ENCODE data around the gene SERPINB12.

Gene SERPINB12, protein sequence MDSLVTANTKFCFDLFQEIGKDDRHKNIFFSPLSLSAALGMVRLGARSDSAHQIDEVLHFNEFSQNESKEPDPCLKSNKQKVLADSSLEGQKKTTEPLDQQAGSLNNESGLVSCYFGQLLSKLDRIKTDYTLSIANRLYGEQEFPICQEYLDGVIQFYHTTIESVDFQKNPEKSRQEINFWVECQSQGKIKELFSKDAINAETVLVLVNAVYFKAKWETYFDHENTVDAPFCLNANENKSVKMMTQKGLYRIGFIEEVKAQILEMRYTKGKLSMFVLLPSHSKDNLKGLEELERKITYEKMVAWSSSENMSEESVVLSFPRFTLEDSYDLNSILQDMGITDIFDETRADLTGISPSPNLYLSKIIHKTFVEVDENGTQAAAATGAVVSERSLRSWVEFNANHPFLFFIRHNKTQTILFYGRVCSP

DNA sequence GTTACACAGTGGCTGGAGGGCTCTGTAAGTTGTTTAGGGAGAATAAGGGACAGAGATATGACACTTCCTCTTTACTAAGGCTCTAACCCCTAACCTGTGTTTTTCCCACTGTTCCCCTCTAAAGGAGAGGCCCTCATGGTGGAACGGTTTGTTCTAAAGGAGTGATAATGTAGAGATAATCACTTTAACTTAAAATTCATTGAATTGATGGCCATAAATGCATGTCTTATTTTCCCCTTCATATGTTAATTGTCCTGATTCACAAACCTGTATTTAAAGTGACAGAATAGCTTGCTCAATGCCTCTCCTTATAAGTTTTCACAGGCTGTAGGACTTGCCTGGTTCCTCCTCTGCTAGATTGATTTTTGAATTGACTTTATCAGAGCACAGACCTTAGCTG is at the start of gene SERPINB12:
Gene SERPINB12, plus strand, starts transcription at position 301 of the 400 bp plus-strand sequence. CDS start 13,791 bp downstream, outside the sequence.
- DNase-seq (ENCODE audit: extremely low read depth in 1 of 2, low read depth in 1 of 2): no peak

DNA sequence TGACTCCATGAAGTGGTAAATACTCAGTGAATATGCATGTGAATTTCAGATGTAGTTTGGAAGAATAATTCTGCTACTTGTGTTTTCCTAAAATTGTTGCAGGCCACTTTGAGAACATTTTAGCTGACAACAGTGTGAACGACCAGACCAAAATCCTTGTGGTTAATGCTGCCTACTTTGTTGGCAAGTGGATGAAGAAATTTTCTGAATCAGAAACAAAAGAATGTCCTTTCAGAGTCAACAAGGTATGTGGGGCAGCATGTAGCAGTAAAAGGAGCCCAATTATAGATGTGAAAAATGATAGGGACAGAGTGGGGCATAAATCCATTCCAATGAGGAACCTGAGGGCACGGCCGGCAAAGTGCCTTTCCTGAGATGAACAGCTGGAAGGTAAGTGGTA is 49.3 kb upstream of the SERPINB12 start:
- DNase-seq (ENCODE audit: extremely low read depth in 1 of 2, low read depth in 1 of 2): no peak

DNA sequence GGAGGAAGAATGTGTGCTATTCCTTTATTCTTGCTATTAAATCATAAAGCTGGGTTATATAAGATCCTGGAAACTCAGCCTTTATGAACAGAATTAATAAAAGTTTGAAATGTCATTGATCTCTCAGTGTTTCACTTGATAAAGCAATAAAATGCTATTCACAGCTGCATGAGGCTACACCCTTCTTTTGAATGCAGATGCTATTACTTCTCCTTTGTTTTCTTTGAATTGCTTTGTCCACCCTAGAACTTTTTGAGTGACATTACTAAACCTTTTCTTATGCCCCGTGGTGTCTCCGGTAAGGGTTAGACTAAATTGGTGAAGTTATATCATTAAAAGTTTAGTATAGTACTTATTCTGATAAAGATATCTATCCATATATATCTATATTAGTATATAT is 46.5 kb upstream of the SERPINB12 start:
- no peak for DNase-seq (ENCODE audit: extremely low read depth in 1 of 2, low read depth in 1 of 2)

DNA sequence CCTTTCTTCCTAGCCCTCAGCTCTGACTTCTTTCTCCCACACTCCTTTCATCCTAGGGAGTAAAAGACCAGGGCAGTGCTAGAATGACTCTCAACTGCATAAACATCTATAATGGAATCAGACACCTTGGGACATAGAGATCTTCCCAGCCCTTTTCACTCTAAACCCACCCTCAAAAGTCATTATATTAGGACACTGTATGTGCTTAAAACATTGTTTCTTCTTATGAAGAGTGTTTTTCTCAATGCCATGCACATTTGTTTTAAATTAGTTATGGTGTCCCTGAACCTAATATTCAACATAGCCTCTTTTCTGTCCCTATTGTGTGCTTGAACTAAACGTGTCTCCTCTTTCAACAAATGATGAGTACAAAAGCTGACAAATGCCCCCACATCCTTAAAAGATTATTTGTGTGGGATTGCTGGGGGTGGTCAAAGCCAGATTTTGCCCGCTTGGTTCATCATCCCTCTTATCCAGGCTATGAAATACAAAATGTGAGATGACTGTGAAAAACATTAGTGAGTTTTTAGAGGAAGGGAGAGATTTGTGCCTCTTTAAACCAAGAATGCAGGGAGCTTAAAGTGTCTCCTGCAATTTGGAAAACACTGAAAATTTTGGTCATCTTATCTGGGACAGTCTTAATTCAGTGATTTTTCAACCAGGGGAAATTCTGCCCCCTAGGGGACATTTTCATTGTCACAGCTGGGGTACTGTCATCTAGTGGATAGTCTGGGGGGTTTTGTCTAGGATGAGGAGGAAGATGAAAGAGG is 36.4 kb upstream of the SERPINB12 start:
- no peak for DNase-seq (ENCODE audit: extremely low read depth in 1 of 2, low read depth in 1 of 2)

DNA sequence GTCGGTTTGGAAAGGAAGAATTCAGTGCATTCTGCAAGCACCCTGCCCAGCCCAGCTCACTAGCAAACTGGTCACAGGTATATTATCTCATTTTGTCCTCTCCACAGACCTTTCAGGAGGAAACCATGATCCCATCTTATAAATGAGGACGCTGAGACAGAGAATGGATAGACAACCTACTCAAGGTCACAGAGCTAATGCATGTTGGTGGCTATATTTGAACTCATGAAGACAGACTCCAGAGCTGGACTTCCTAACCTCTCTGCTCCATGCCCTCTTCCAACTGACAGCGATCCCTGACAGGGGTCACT is 35.9 kb upstream of the SERPINB12 start:
- no peak for DNase-seq (ENCODE audit: extremely low read depth in 1 of 2, low read depth in 1 of 2)

DNA sequence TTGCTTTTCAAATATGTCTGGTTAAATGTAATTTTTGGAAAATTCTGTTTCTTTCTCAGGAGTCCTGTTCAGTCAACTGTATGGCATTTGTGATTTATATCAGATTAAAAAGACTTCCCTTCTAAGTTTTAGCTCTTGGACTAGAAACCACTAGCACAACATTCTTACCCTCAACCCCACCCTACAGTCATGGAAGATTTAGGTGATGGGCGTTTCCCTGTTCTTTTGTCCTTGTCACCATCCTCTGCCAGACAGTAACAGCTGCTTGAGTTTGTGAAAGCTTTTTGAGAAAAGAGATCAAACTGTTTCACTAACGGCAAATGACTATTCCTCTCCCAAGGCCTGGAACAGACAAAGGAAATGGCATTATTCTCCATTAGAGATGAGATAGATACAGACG is 33.6 kb upstream of the SERPINB12 start:
- no peak for DNase-seq (ENCODE audit: extremely low read depth in 1 of 2, low read depth in 1 of 2)

DNA sequence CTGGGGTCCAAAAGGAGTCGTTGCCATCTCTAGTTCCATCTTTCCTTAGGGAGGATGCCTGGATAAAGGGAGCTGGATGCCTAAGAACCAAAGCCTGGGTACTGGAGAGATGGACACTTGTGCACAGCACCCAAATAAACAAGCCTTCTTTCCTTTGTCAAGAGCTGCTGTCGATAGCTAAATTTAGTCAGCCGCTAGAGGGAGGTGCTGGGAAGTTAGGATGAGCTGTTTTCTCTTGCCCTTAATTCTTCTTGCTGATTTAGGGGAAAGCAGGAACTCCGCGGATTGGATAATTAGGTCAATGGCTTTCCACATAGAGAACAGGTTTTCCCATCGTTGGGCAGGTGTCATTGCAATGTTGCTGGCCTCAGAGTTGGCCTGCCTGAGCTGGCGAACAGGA is 30.9 kb upstream of the SERPINB12 start:
- no peak for DNase-seq (ENCODE audit: extremely low read depth in 1 of 2, low read depth in 1 of 2)

DNA sequence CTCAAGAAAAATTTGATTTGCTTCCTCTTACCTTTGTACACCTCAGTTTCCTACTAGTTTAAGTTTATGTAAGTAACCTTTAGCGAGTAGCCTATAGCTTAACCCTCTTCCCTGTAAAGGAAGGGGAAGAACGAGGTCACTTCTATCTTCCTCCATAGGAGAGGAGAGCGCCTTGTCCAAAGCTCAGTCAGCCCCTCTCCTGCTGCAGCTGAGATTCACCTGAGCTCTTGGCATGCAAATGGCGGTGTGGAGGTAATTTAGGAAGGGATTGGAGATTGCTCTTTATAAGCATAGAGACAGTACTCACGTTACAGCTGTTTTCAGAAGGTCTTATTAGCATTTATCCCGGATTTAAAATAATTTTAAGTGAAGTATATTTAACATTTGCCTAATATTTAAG is 27.8 kb upstream of the SERPINB12 start:
- DNase-seq (ENCODE audit: extremely low read depth in 1 of 2, low read depth in 1 of 2): no peak

DNA sequence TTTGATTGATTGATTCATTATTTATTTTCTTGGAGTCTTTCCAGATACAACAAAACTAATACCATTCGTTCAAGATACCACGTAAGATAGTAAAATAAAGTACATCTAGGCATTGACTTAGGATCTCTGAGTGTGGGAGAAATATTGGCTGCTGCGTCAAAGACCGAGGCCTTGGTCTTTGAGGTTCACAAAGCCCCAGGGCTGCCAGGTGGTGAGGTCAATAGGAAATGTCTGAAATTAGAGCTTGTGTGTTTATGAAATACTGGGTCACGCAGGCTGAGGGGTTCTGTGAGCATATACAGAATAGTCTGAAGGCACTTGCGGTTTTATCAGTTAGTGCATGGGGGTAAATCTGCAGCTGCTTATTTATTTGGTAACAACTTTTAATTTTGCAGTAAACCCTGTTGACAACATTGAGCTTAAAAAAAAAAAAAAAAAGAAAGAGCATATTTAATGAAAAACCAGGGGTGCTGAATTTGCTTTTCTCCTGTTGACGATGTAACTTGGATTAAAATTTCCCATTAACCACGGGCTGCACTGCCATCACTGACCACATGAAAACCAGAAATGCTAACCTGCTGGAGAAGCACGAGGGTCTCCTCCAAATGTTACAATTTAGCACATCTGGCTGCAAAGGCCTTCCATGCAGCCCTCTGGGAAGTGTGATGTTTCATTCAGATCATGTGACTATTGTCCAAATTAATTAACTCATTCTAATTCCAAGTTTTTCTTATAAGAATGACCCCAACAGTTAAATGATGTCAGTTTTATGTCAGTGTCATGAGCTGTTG is 27.1 kb upstream of the SERPINB12 start:
- DNase-seq (ENCODE audit: extremely low read depth in 1 of 2, low read depth in 1 of 2): no peak

DNA sequence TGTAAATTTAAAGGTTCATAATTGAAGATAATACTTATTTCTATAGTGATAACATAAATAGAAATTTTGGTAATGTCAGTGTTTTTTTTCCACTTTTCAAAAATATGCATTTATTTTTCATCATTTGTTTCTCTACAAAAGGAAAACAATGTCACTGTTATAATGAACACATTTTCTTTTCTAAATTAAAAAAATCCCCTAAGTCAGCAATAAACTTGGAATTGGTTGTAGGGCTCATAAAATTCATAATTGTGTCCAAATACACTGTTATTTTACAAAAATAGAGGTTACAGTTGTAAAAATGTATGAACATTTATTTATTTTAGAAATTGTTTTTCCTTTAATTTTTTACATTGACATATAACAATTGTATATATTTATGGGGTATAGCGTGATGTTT is 26.4 kb upstream of the SERPINB12 start:
- DNase-seq (ENCODE audit: extremely low read depth in 1 of 2, low read depth in 1 of 2): no peak

DNA sequence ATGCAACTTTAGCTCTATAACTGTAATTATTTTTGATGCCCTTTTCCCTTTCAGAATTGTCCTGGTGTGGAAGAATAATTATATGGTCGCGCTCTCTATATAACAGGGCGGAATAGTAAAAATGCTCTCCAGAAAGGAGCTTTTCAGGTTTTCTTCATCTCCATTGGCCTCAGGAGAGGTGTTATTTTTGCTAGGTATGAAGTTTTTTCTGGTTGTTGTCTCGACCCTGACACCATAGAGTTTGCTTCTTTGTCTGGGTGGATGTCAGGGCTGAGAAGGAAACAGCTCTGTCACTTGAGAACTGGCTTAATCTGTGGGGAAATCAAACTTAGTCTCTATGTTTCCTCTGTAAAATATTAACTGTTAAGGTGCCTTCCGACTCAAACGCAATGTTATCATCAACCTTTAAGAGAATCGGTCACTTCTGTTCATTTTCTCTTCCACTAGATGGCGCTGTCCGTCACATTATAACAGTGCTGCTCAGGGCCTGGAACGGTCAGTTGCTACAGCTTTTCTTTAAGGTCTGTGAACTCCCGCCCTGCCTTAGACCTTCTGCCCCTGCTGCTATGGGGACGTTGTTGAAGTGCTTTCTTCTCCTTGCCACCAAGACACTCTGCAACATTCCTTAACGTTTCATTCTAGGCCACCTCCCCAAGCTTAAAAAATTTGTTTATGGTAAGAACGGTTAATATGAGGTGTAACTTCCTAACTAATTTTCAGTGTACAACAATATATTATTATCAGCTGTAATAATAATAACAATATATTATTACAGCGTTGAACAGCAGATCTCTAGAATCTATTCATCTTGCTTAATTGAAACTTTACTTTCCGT is 23.8 kb upstream of the SERPINB12 start:
- peak in 1 of 2 donors; percentile 19 for DNase-seq (ENCODE audit: extremely low read depth in 1 of 2, low read depth in 1 of 2)

DNA sequence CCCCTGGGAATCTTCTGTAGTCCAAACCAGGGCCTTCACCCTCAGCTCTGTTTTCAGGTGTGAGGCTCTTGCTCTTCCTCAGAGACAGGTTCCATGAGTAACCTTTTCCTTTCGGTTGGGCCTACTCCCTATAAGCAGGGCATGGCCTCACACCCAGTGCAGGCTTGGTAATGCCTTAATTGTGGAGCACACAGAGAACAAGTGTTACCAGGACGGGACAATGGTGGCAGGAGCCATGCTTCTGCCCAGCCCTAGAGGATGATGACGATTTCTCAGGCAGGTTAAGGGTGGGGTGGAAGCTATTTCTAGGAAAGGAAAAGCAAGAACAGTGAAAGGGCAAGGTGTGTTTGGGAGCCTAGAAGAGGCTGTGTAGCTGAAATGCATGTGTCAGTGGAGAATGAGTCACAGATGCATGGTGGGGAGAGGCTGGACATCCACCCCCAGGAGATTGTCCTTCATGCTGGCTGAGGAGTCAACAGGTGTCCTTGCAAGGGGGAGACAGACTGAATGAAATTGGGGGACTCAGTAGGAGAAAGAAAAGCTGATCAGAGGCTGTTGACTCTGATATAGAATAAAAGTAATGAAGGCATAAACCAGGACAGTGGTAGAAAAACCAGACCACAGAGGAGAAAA is 22.0 kb upstream of the SERPINB12 start:
- no peak for DNase-seq (ENCODE audit: extremely low read depth in 1 of 2, low read depth in 1 of 2)

DNA sequence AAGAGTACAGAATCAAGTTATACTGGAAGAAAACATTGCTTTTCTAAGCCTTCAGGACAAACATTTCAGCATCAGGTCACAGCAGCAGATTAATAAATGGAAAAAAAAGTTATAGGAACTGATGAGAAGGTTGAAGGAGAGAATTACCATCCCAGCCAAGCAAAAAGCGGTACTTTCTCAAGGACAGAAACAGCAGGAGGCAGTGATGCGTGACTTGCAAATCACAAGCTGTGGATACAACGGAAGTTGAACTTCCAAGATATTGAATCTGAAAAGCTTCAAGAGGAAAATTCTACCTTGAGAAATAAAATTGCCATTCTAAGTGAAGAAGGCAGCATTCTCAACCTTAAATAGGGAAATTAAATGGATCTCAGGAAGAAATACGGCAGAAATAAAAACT is 18.5 kb upstream of the SERPINB12 start:
- no peak for DNase-seq (ENCODE audit: extremely low read depth in 1 of 2, low read depth in 1 of 2)

DNA sequence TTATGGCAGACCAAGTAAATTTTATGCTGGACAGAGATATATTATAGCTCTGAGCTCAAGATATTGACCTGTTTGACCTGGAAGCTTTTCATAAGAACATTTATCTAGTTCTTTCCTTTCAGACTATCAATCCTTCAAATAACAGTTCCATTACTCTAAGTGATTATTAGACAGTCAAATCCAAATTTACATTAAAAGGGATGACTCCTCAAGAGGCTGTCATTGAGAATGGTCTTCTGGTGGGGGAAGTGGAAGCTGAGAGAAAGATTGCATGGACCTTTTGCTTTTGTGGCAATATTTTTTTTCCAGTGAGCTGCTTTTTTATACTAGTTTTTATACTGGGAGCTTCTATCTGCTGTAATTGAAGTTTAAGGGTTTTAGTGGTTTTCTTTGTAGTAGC is 14.9 kb upstream of the SERPINB12 start:
- no peak for DNase-seq (ENCODE audit: extremely low read depth in 1 of 2, low read depth in 1 of 2)

DNA sequence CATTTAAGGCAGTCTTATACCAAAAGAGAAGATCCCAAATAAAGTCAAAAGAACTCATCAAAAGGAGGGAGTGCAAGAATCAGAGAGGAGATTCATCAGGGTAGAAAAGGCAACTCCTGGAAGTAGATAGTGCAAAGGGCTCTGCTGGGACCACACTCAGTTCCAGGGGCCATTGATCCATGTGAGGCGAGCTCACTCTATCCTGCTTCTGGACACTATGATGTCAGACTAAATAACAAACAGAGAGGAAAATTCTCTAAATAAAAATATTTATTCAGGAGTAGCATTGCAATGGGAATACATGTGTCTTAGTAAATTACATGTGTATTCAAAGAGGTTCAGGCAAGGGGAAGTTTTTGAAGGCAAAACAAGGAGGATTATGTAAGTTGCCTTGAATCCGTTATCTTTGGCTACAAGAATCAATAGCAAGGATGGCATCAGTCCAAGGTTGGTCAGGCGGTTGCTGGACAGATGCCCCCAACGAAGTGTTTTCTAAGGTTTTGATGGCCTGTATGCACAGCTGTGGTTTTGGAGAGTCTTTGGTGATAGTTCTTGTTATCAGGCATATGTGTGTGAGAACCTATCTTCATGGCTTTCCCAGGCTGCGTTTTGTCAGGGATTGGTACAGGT is 13.2 kb upstream of the SERPINB12 start:
- no peak for DNase-seq (ENCODE audit: extremely low read depth in 1 of 2, low read depth in 1 of 2)

DNA sequence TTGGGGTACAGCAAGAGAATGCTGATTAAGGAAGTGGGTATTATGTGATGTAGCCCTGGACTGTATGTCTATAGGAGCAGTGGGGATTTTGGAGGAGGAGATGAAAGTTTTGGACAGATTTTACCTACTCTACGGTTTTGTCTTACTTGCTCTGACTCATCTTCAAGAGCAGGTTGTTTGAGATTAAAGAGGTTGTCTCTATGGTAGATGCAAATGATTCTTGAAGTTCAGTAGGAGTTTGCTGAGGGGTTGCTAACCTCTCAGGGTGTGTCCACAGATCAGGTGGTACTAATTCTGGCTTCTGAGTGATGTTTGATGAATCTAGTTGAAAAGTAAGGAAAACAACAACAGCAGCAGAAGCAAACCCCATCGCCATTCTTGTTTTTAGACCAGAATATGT is 9.7 kb upstream of the SERPINB12 start:
- no peak for DNase-seq (ENCODE audit: extremely low read depth in 1 of 2, low read depth in 1 of 2)

DNA sequence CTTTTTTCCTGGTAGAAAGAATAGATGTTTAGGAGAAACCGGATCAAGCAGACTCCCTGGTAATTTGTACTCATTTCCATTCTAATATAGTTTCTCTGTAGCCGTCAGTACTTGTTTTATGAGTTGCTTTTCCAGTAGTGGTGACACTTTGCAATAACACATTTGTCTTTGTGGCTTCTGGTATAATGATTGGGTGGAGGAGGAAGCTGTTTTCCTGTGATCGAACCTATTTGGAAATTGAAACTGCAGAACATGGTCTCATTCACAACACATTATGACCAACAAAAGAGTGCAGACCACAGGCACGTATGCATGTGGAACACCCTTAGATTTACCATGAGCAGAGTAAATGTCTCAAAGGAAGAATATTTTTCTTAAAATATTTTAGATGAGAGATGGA is 7.6 kb upstream of the SERPINB12 start:
- DNase-seq (ENCODE audit: extremely low read depth in 1 of 2, low read depth in 1 of 2): no peak

DNA sequence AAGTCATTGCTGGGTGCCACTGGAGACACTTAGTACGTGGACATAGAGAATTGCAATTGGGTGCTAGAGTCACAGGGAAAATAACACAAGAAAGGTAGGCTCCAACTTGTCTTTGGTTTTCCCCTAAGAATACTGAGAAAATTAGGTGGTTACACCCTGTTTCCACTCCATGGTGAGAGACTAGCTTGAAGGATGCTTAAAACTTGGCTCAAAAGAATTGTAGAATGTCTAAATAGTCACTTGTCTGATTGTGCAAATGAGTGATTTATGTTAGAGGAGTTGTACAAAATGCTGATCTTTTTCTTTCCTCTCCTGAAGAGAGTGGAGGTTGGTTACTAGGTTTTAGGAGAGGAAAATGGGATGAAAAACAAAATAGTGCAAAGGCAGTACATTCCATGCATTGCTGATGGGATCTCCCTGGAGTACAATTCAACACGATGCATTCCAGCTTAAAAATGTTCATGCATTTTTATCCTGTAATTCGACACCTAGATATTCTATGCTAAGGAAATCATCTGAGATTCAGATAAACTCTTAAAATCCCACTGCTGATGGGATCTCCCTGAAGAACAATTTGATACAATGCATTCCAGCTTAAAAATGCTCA is 2.2 kb upstream of the SERPINB12 start:
- no peak for DNase-seq (ENCODE audit: extremely low read depth in 1 of 2, low read depth in 1 of 2)

DNA sequence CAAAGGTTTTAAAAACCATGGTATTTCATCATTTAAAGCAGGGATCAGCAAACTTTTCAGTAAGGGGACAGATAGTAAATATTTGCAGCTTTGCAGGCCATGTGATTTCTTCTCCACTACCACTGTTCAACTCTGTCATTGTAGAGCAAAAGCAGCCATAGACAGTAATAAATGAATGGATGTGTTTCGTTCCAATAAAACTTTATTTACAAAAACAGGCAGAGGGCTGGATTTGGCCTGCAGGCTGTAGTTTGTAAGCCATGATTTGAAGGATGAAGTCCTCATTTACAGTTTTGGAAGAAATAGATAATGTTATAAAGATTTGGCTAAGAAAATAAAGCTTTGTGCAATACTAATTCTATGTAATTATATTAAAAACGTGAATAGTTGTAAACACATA is 1.8 kb downstream of the SERPINB12 start:
- no peak for DNase-seq (ENCODE audit: extremely low read depth in 1 of 2, low read depth in 1 of 2)

Data from activated CD8-positive, alpha-beta memory T cell treated with anti-CD3 and anti-CD28 coated beads for 1 hour (primary cell).